Left ventricle myocardium inferior (tissue), 1 donor: ENCODE measurements around the gene EFEMP1. TPM values are rescaled to one million over a fixed set of nuclear protein-coding genes. Genes with fewer than 3 reads are reported as not detected.
A peak's percentile ranks its signal among the peaks of the same experiment; 100 is the strongest.

Source experiments
- DNase-seq: peaks from one replicate; pipeline ENCODE4 v3.0.0-alpha.2; 2020
- H3K27ac ChIP-seq: fragments of 200-600 bp; replicated peaks from 2 replicates; pipeline ENCODE4 v1.8.0; 2021
- H3K27me3 ChIP-seq: fragments of 200-600 bp; 2 replicates; pipeline ENCODE4 v1.8.0; 2021; ENCODE audit warnings: low read depth
- H3K36me3 ChIP-seq: fragments of 200-600 bp; 2 replicates; pipeline ENCODE4 v1.8.0; 2021
- H3K4me1 ChIP-seq: fragments of 200-600 bp; 2 replicates; pipeline ENCODE4 v1.8.0; 2021
- H3K4me3 ChIP-seq: fragments of 200-600 bp; 2 replicates; pipeline ENCODE4 v1.8.0; 2021; ENCODE audit warnings: mild to moderate bottlenecking, moderate library complexity
- H3K9me3 ChIP-seq: fragments of 200-600 bp; replicated peaks from 2 replicates; pipeline ENCODE4 v1.8.0; 2021
- CTCF ChIP-seq: fragments of 200-600 bp; IDR thresholded peaks from 2 replicates; pipeline ENCODE4 v1.8.0; 2021; ENCODE audit warnings: antibody characterized with exemption, mild to moderate bottlenecking, borderline replicate concordance
- intact Hi-C: fragments of 100-400 bp; cut with micrococcal nuclease; formaldehyde crosslinking; loops from one replicate; pipeline ENCODE4 v1.11.0; 2022
- total RNA-seq: library from RNA; stranded (reverse); fragmentation: NEBNext Ultra II Directional; extraction: Animal tissue kit (Norgen Biotek cat#: 25700); gene quantifications from one replicate; pipeline ENCODE4 v1.2.1, GENCODE V29; 2021
- donor health status: DM: no; HTN: yes; CAD: no; lungs with severe emphysema.

EFEMP1 gene
- total RNA-seq, 1 donor from 2014 or later, result 72.3 TPM

GRCh38 chr2:55948176-55948923, 24.8 kb upstream of the EFEMP1 start:
- H3K4me3 ChIP-seq, result no peak overlapping the region
- no peaks in the 10 kb centered on the region for H3K27me3 ChIP-seq
- no peak for DNase-seq
- intact Hi-C loops, result no loop called here
- TF ChIP-seq CTCF, result no peak
- no peaks in the 10 kb centered on the region for H3K9me3 ChIP-seq
- peak overlapping the region; percentile 32 for H3K27ac ChIP-seq
- no peaks in the 10 kb centered on the region for H3K4me1 ChIP-seq
- H3K36me3 ChIP-seq, result no peaks in the 10 kb centered on the region

DNA sequence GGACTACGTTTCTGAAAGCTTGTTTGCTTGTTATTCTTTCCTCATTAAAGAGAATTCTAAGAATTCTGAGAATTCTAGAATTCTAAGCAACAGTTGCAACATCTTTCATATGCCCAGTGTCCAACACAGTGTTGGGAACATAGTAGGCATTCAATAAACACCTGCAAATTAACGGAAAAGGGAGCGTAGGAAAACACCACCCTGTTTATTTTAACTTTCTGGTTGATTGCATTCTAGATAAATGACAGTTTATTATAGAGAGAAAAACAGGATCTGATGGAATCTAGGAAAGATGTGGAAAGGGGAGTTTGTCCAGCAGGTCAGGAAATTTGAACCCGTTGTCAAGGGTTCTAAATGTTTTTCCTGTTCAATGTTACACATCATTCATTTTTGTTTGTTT, 24.2 kb upstream of the EFEMP1 start:
- no peak for TF ChIP-seq CTCF
- Histone ChIP-seq H3K27me3 (no peaks in the 10 kb centered on the region), H3K4me3 (no peak overlapping the region), H3K4me1 (no peaks in the 10 kb centered on the region), H3K27ac (peak overlapping the region; percentile 32), H3K9me3 (no peaks in the 10 kb centered on the region), H3K36me3 (no peaks in the 10 kb centered on the region)
- intact Hi-C loops, result no loop called here
- DNase-seq, result no peak

- no peak overlapping the region for H3K27ac ChIP-seq
- no peaks in the 10 kb centered on the region for H3K9me3 ChIP-seq
- H3K4me3 ChIP-seq, result no peak overlapping the region
- no peaks in the 10 kb centered on the region for H3K4me1 ChIP-seq
- no peaks in the 10 kb centered on the region for H3K36me3 ChIP-seq
- no peak for TF ChIP-seq CTCF
- DNase-seq, result no peak
- intact Hi-C loops, result no loop called here
- H3K27me3 ChIP-seq, result no peaks in the 10 kb centered on the region
Measured at GRCh38 chr2:55946793-55947192, 23.2 kb upstream of the EFEMP1 start.

GRCh38 chr2:55943466-55943865, 19.9 kb upstream of the EFEMP1 start:
- intact Hi-C loops, result no loop called here
- Histone ChIP-seq H3K36me3 (no peaks in the 10 kb centered on the region), H3K4me1 (no peaks in the 10 kb centered on the region), H3K4me3 (no peak overlapping the region), H3K27me3 (no peaks in the 10 kb centered on the region), H3K9me3 (no peaks in the 10 kb centered on the region), H3K27ac (no peak overlapping the region)
- TF ChIP-seq CTCF, result no peak
- DNase-seq, result no peak

- H3K36me3 ChIP-seq, result no peaks in the 10 kb centered on the region
- no peaks in the 10 kb centered on the region for H3K27me3 ChIP-seq
- no peak overlapping the region for H3K27ac ChIP-seq
- intact Hi-C loops, result no loop called here
- no peak overlapping the region for H3K4me3 ChIP-seq
- no peaks in the 10 kb centered on the region for H3K4me1 ChIP-seq
- no peak for TF ChIP-seq CTCF
- no peaks in the 10 kb centered on the region for H3K9me3 ChIP-seq
- DNase-seq, result no peak
Measured at GRCh38 chr2:55936351-55936750, 12.8 kb upstream of the EFEMP1 start.
